IMR-90 (cell line): Measurements from ENCODE around the gene PMEPA1. TPM values are rescaled to one million over a fixed set of nuclear protein-coding genes. Genes with fewer than 3 reads are reported as not detected.

Source experiments
- ATAC-seq: fragments of 200-7000 bp; cut with Tn5 transposase; 2 replicates; pipeline ENCODE4 v1.9.1; 2020; ENCODE audit warnings: low read depth, mild to moderate bottlenecking, moderate library complexity
- BruUV-seq: library from RNA; stranded (reverse); fragments of 400-500 nt; replicated peaks from 2 replicates; lab custom pipeline; 2021; lab: Mats Ljungman, UMichigan
- CTCF ChIA-PET: fragments of 300-600 bp; formaldehyde crosslinking; extraction: SDS; loops from one replicate; lab custom pipeline; 2021; ENCODE audit warnings: antibody characterized with exemption; lab: Yijun Ruan, JAX
- POLR2A ChIA-PET: fragments of 300-600 bp; sonication (Branson Sonifier 250); formaldehyde crosslinking; loops from one replicate; lab custom pipeline; 2022; ENCODE audit warnings: antibody characterized with exemption; ENCODE audit not compliant: unreplicated experiment; lab: Charles Lee
- DNase-seq: peaks from one replicate; pipeline ENCODE4 v3.0.0; 2013
- H2AFZ ChIP-seq: replicated peaks from 2 replicates; pipeline ENCODE3; 2013; ENCODE audit warnings: low read length, mild to moderate bottlenecking; ENCODE audit not compliant: poor library complexity
- H2AK5ac ChIP-seq: 2 replicates; pipeline ENCODE4 v1.6.1; 2013; ENCODE audit warnings: low read depth, low read length, inconsistent platforms
- H2AK9ac ChIP-seq: replicated peaks from 2 replicates; pipeline ENCODE3; 2013; ENCODE audit warnings: mild to moderate bottlenecking, low read depth, low read length, moderate library complexity; ENCODE audit not compliant: poor library complexity
- H2BK120ac ChIP-seq: 2 replicates; pipeline ENCODE4 v1.6.1; 2013; ENCODE audit warnings: low read depth, low read length, inconsistent platforms
- H2BK15ac ChIP-seq: 3 replicates; pipeline ENCODE4 v1.6.1; 2013; ENCODE audit warnings: low read depth, low read length, inconsistent platforms
- H2BK20ac ChIP-seq: 2 replicates; pipeline ENCODE4 v1.6.1; 2013; ENCODE audit warnings: low read depth, mild to moderate bottlenecking, inconsistent platforms, low read length, moderate library complexity
- H2BK5ac ChIP-seq: 2 replicates; pipeline ENCODE4 v1.6.1; 2013; ENCODE audit warnings: mild to moderate bottlenecking, low read depth, low read length, inconsistent platforms; ENCODE audit not compliant: poor library complexity, severe bottlenecking
- H3K14ac ChIP-seq: replicated peaks from 2 replicates; pipeline ENCODE4 v1.6.1; 2013; ENCODE audit warnings: low read depth, low read length, inconsistent platforms
- H3K18ac ChIP-seq: 2 replicates; pipeline ENCODE4 v1.6.1; 2013; ENCODE audit warnings: low read depth, low read length, control low read depth
- H3K23ac ChIP-seq: 2 replicates; pipeline ENCODE4 v1.6.1; 2013; ENCODE audit warnings: low read depth, low read length, inconsistent platforms
- H3K27ac ChIP-seq: 2 replicates; pipeline ENCODE4 v1.5.1; 2013; ENCODE audit warnings: mild to moderate bottlenecking, control low read depth, low read length; ENCODE audit not compliant: insufficient read depth
- H3K27me3 ChIP-seq: 2 replicates; pipeline ENCODE4 v1.6.1; 2013; ENCODE audit warnings: low read length; ENCODE audit not compliant: control insufficient read depth, insufficient read depth
- H3K36me3 ChIP-seq: 2 replicates; pipeline ENCODE4 v1.6.1; 2013; ENCODE audit warnings: low read length, mixed read lengths; ENCODE audit not compliant: control insufficient read depth, insufficient read depth
- H3K4ac ChIP-seq: 2 replicates; pipeline ENCODE4 v1.6.1; 2013; ENCODE audit warnings: low read depth, low read length, inconsistent platforms
- H3K4me1 ChIP-seq: 2 replicates; pipeline ENCODE4 v1.6.1; 2013; ENCODE audit warnings: low read length, mixed read lengths; ENCODE audit not compliant: control insufficient read depth, insufficient read depth
- H3K4me2 ChIP-seq: 2 replicates; pipeline ENCODE4 v1.6.1; 2013; ENCODE audit warnings: low read depth, mild to moderate bottlenecking, control low read depth, low read length, moderate library complexity
- H3K4me3 ChIP-seq: 2 replicates; pipeline ENCODE4 v1.5.1; 2013; ENCODE audit warnings: low read depth, mild to moderate bottlenecking, control low read depth, low read length, moderate library complexity; ENCODE audit not compliant: insufficient read depth
- H3K56ac ChIP-seq: 2 replicates; pipeline ENCODE4 v1.6.1; 2013; ENCODE audit warnings: low read length, inconsistent platforms; ENCODE audit not compliant: insufficient read depth; ENCODE audit errors: extremely low read depth
- H3K79me1 ChIP-seq, 2 experiments: 2 replicates each; pipeline ENCODE4 v1.6.1; 2013; ENCODE audit warnings: low read length in 2 of 2, inconsistent platforms in 1 of 2, low read depth in 1 of 2
- H3K9ac ChIP-seq: 2 replicates; pipeline ENCODE4 v1.6.1; 2013; ENCODE audit warnings: low read depth, low read length, control low read depth
- H3K9me1 ChIP-seq: 2 replicates; pipeline ENCODE4 v1.6.1; 2013; ENCODE audit warnings: low read length, inconsistent platforms; ENCODE audit not compliant: insufficient read depth
- H3K9me3 ChIP-seq: 2 replicates; pipeline ENCODE4 v1.6.1; 2013; ENCODE audit warnings: low read length; ENCODE audit not compliant: control insufficient read depth, insufficient read depth
- H4K20me1 ChIP-seq: 2 replicates; pipeline ENCODE4 v1.6.1; 2013; ENCODE audit warnings: low read length, inconsistent platforms; ENCODE audit not compliant: insufficient read depth
- H4K5ac ChIP-seq: 2 replicates; pipeline ENCODE4 v1.6.1; 2013; ENCODE audit warnings: mild to moderate bottlenecking, low read depth, low read length, control low read depth
- H4K8ac ChIP-seq, 2 experiments: 2 replicates each; pipeline ENCODE4 v1.6.1; 2013; ENCODE audit warnings: low read depth in 2 of 2, low read length in 2 of 2, control low read depth in 1 of 2, inconsistent platforms in 1 of 2
- H4K91ac ChIP-seq: 2 replicates; pipeline ENCODE4 v1.6.1; 2013; ENCODE audit warnings: low read depth, low read length, inconsistent platforms; ENCODE audit not compliant: insufficient read depth
- BHLHE40 ChIP-seq: fragments of 150-350 bp; IDR thresholded peaks from 2 replicates; pipeline ENCODE4 v1.6.1; 2016; ENCODE audit warnings: mild to moderate bottlenecking, low read depth, low read length
- CEBPB ChIP-seq: IDR thresholded peaks from 2 replicates; pipeline ENCODE4 v1.6.1; 2012; ENCODE audit warnings: low read depth, low read length, improper control_type of control experiment
- CHD1 ChIP-seq: IDR thresholded peaks from 2 replicates; pipeline ENCODE4 v1.6.1; 2012; ENCODE audit warnings: low read depth, low read length, improper control_type of control experiment
- FOS ChIP-seq: fragments of 150-350 bp; IDR thresholded peaks from 2 replicates; pipeline ENCODE4 v1.6.1; 2016; ENCODE audit warnings: low read depth, low read length
- MAFK ChIP-seq: IDR thresholded peaks from 2 replicates; pipeline ENCODE4 v1.6.1; 2012; ENCODE audit warnings: low read depth, low read length, improper control_type of control experiment
- MAZ ChIP-seq: IDR thresholded peaks from 2 replicates; pipeline ENCODE4 v1.6.1; 2012; ENCODE audit warnings: low read depth, mild to moderate bottlenecking, low read length, improper control_type of control experiment, moderate library complexity, borderline replicate concordance
- MXI1 ChIP-seq: IDR thresholded peaks from 2 replicates; pipeline ENCODE4 v1.6.1; 2012; ENCODE audit warnings: low read depth, mild to moderate bottlenecking, low read length, moderate library complexity, borderline replicate concordance
- NFE2L2 ChIP-seq: fragments of 150-350 bp; IDR thresholded peaks from 2 replicates; pipeline ENCODE4 v1.6.1; 2016; ENCODE audit warnings: low read depth, mild to moderate bottlenecking, low read length
- POLR2A ChIP-seq: IDR thresholded peaks from 2 replicates; pipeline ENCODE4 v1.6.1; 2012; ENCODE audit warnings: mild to moderate bottlenecking, low read depth, low read length
- RAD21 ChIP-seq: IDR thresholded peaks from 2 replicates; pipeline ENCODE4 v1.6.1; 2012; ENCODE audit warnings: low read length, improper control_type of control experiment
- RCOR1 ChIP-seq: IDR thresholded peaks from 2 replicates; pipeline ENCODE4 v1.6.1; 2012; ENCODE audit warnings: mild to moderate bottlenecking, low read length, improper control_type of control experiment; ENCODE audit not compliant: insufficient replicate concordance
- RFX5 ChIP-seq: IDR thresholded peaks from 2 replicates; pipeline ENCODE4 v1.8.0; 2012; ENCODE audit warnings: low read depth, mild to moderate bottlenecking, low read length, moderate library complexity
- SMC3 ChIP-seq: fragments of 150-350 bp; IDR thresholded peaks from 2 replicates; pipeline ENCODE4 v1.6.1; 2016; ENCODE audit warnings: low read depth, mild to moderate bottlenecking, antibody characterized with exemption, low read length, moderate library complexity
- WGBS, 2 experiments: methylation state at CpG; one replicate each; pipeline versions ENCODE4 v1.1.5 to v1.1.7; 2013; ENCODE audit warnings: missing lambda C conversion rate in 2 of 2; ENCODE audit not compliant: insufficient read length in 1 of 2; ENCODE audit errors: extremely low coverage in 2 of 2; 5-methylcytosine and 5-hydroxymethylcytosine counted together
- dilution Hi-C: fragments of 300-500 bp; cut with HindIII; formaldehyde crosslinking; loops from one replicate; pipeline ENCODE4 v1.14.3; 2018; ENCODE audit warnings: low sequenced_read_pairs; ENCODE audit not compliant: unreplicated experiment
- in situ Hi-C: fragments of 300-500 bp; cut with MboI; formaldehyde crosslinking; loops from 3 replicates; pipeline ENCODE4 v1.14.3; 2019; ENCODE audit warnings: low sequenced_read_pairs, inconsistent platforms, mixed read lengths
- intact Hi-C: fragments of 100-400 bp; cut with micrococcal nuclease; formaldehyde crosslinking; loops from 2 replicates; pipeline ENCODE4 v1.10.0; 2022
- polyA plus RNA-seq, 3 experiments: library from polyadenylated mRNA; depleted of rRNA; stranded (reverse); fragments of >200 nt; gene quantifications; 2 replicates each; pipeline ENCODE4 v1.2.3, GENCODE V29; 2012; ENCODE audit warnings: low replicate concordance in 1 of 3
- total RNA-seq: library from RNA; depleted of rRNA; stranded (reverse); fragments of >200 nt; gene quantifications from 2 replicates; pipeline ENCODE4 v1.2.3, GENCODE V29; 2012
- TF ChIP-seq, protein P1 (sequence below): conservative IDR thresholded peaks from 2 replicates; pipeline ENCODE4 v1.5.1; 2012; ENCODE audit warnings: mild to moderate bottlenecking, low read depth, low read length, improper control_type of control experiment
- TF ChIP-seq, protein P2 (sequence below): fragments of 150-350 bp; IDR thresholded peaks from 2 replicates; pipeline ENCODE4 v1.6.1; 2017; ENCODE audit warnings: mild to moderate bottlenecking, antibody characterized with exemption, low read length, low read depth
- TF ChIP-seq, protein P3 (sequence below): fragments of 150-350 bp; IDR thresholded peaks from 2 replicates; pipeline ENCODE4 v1.6.1; 2016; ENCODE audit warnings: low read depth, mild to moderate bottlenecking, low read length, moderate library complexity, borderline replicate concordance

The PMEPA1 gene
- total and polyA plus RNA-seq, 2 of the 4 experiments (the other 2 are of a cell fraction), result 2.0 to 6.9 TPM

DNA sequence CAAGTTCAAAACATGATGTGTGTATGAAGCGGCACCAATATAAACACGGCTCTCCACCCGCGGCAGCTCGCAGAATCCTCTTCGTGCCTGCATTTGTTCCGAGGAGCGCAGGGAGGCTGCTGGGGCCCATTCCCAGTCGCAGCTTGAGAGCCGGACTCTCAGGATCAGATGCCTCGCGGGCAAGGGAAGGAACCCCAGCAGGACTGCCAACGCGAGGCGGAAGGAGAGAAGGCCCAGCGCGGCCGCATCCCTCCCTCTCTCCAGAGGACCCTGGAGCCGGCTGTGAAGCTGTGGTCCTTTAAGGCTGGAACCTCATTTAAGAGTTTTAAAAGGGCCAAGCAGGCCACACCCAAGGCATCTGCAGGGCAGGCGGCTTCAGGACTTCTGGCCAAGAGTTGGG lies 45.3 kb downstream of the PMEPA1 start:
- TF ChIP-seq FOS (no peak), NFE2L2 (no peak), CEBPB (no peak), BHLHE40 (no peak), RFX5 (no peak), MAZ (no peak), MXI1 (no peak), RCOR1 (no peak), RAD21 (no peak), SMC3 (no peak), POLR2A (no peak), CHD1 (no peak), MAFK (no peak)
- TF ChIP-seq, protein P1, sequence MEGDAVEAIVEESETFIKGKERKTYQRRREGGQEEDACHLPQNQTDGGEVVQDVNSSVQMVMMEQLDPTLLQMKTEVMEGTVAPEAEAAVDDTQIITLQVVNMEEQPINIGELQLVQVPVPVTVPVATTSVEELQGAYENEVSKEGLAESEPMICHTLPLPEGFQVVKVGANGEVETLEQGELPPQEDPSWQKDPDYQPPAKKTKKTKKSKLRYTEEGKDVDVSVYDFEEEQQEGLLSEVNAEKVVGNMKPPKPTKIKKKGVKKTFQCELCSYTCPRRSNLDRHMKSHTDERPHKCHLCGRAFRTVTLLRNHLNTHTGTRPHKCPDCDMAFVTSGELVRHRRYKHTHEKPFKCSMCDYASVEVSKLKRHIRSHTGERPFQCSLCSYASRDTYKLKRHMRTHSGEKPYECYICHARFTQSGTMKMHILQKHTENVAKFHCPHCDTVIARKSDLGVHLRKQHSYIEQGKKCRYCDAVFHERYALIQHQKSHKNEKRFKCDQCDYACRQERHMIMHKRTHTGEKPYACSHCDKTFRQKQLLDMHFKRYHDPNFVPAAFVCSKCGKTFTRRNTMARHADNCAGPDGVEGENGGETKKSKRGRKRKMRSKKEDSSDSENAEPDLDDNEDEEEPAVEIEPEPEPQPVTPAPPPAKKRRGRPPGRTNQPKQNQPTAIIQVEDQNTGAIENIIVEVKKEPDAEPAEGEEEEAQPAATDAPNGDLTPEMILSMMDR, result no peak
- TF ChIP-seq, protein P2, sequence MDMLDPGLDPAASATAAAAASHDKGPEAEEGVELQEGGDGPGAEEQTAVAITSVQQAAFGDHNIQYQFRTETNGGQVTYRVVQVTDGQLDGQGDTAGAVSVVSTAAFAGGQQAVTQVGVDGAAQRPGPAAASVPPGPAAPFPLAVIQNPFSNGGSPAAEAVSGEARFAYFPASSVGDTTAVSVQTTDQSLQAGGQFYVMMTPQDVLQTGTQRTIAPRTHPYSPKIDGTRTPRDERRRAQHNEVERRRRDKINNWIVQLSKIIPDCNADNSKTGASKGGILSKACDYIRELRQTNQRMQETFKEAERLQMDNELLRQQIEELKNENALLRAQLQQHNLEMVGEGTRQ, result no peak
- TF ChIP-seq, protein P3, sequence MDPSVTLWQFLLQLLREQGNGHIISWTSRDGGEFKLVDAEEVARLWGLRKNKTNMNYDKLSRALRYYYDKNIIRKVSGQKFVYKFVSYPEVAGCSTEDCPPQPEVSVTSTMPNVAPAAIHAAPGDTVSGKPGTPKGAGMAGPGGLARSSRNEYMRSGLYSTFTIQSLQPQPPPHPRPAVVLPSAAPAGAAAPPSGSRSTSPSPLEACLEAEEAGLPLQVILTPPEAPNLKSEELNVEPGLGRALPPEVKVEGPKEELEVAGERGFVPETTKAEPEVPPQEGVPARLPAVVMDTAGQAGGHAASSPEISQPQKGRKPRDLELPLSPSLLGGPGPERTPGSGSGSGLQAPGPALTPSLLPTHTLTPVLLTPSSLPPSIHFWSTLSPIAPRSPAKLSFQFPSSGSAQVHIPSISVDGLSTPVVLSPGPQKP, result no peak
- Histone ChIP-seq H3K23ac (no peak overlapping the region), H4K5ac (no peak overlapping the region), H3K27me3 (no peaks in the 10 kb centered on the region), H3K79me1 (peaks cover 6 to 23% of the 10 kb centered on the region in 2 experiments; a peak in 2 of 4 replicates), H3K18ac (no peak overlapping the region), H3K36me3 (no peaks in the 10 kb centered on the region; the same call in 1 of the 2 replicates), H3K4me3 (no peak overlapping the region), H4K8ac (no peak overlapping the region), H2BK15ac (no peak overlapping the region), H3K9ac (no peak overlapping the region), H3K4me2 (no peak overlapping the region), H3K56ac (no peak overlapping the region), H3K14ac (no peak overlapping the region), H2BK120ac (no peak overlapping the region), H3K4me1 (no peaks in the 10 kb centered on the region), H2AK5ac (no peak overlapping the region), H2AK9ac (no peak overlapping the region), H4K20me1 (peaks cover 57% of the 10 kb centered on the region), H4K91ac (no peak overlapping the region), H3K9me3 (no peaks in the 10 kb centered on the region), H3K27ac (no peak overlapping the region), H3K4ac (no peak overlapping the region), H2AFZ (peak overlapping the region; percentile 11), H2BK5ac (no peak overlapping the region), H3K9me1 (peaks cover 3% of the 10 kb centered on the region; the same call in 1 of the 2 replicates), H2BK20ac (no peak overlapping the region)
- ChIA-PET CTCF (no interaction called here), POLR2A (no interaction called here)
- BruUV-seq, result no TSS peak
- WGBS, 2 experiments, result 88% methylated on average over 9 of the region's 20 CpGs; no CpG with 5 or more reads in 1 of the 2 experiments
- dilution Hi-C loops, result no loop called here
- no peak for DNase-seq
- ATAC-seq, result no peak
- intact Hi-C loops, result no loop called here
- in situ Hi-C loops, result no loop called here
